GM12878 (cell line): Measurements from ENCODE around the gene GTSF1L. TPM values are rescaled to one million over a fixed set of nuclear protein-coding genes. Genes with fewer than 3 reads are reported as not detected.

Source experiments
- ATAC-seq: fragments of 200-7000 bp; cut with Tn5 transposase; 3 replicates; pipeline ENCODE4 v1.9.1; 2020; ENCODE audit warnings: mild to moderate bottlenecking, moderate library complexity
- BruUV-seq: library from RNA; stranded (reverse); fragments of 400-500 nt; replicated peaks from 2 replicates; lab custom pipeline; 2021; lab: Mats Ljungman, UMichigan
- CTCF ChIA-PET: fragments of 300-600 bp; sonication (Branson Sonifier 250); formaldehyde crosslinking; extraction: SDS; loops from one replicate; lab custom pipeline; 2021; ENCODE audit warnings: inconsistent platforms; lab: Yijun Ruan, JAX
- POLR2A ChIA-PET: fragments of 350-600 bp; formaldehyde crosslinking; extraction: SDS; loops from one replicate; lab custom pipeline; 2021; ENCODE audit warnings: inconsistent platforms; lab: Charles Lee
- RAD21 ChIA-PET: fragments of 300-600 bp; sonication (Branson Sonifier 250); formaldehyde crosslinking; loops from one replicate; lab custom pipeline; 2023; ENCODE audit warnings: antibody characterized with exemption; ENCODE audit not compliant: unreplicated experiment; lab: Charles Lee
- SMC1A ChIA-PET: fragments of 300-600 bp; sonication (Branson Sonifier 250); formaldehyde crosslinking; loops from one replicate; lab custom pipeline; 2023; ENCODE audit not compliant: unreplicated experiment, uncharacterized antibody; lab: Charles Lee
- DNase-seq: peaks from one replicate; pipeline ENCODE4 v3.0.0-alpha.2; 2011; ENCODE audit warnings: low read depth, low spot score
- FAIRE-seq: peaks from 3 replicates; lab custom pipeline; 2011; peaks lifted over from hg19 to GRCh38; lab: Jason Lieb, UNC
- H2AFZ ChIP-seq: 2 replicates; pipeline ENCODE4 v1.6.0; 2011; ENCODE audit warnings: low read depth, low read length, control low read depth; ENCODE audit not compliant: control insufficient read depth
- H3K27ac ChIP-seq: 2 replicates; pipeline ENCODE4 v1.5.1; 2011; ENCODE audit warnings: control low read depth; ENCODE audit not compliant: control insufficient read depth, insufficient read depth
- H3K27me3 ChIP-seq, 2 experiments: replicated peaks in 1 of 2; 2 replicates each; pipeline versions ENCODE4 v1.6.0 to v1.6.1; 2011; ENCODE audit warnings: low read length in 1 of 2; ENCODE audit not compliant: control insufficient read depth in 2 of 2, insufficient read depth in 2 of 2
- H3K36me3 ChIP-seq, 2 experiments: 2 replicates each; pipeline ENCODE4 v1.5.1; 2011; ENCODE audit warnings: low read length in 1 of 2; ENCODE audit not compliant: control insufficient read depth in 2 of 2, insufficient read depth in 2 of 2
- H3K4me1 ChIP-seq: 2 replicates; pipeline ENCODE4 v1.6.1; 2011; ENCODE audit warnings: mild to moderate bottlenecking, low read length, moderate library complexity, mixed read lengths; ENCODE audit not compliant: control insufficient read depth, insufficient read depth
- H3K4me2 ChIP-seq: 2 replicates; pipeline ENCODE4 v1.6.0; 2011; ENCODE audit warnings: control low read depth; ENCODE audit not compliant: control insufficient read depth, insufficient read depth
- H3K4me3 ChIP-seq: fragments of 200-600 bp; sonication (generic); 2 replicates; pipeline ENCODE4 v1.5.1; 2016
- H3K79me2 ChIP-seq: 2 replicates; pipeline ENCODE4 v1.6.0; 2011; ENCODE audit warnings: low read length; ENCODE audit not compliant: control insufficient read depth, insufficient read depth
- H3K9ac ChIP-seq: 2 replicates; pipeline ENCODE4 v1.8.0; 2011; ENCODE audit warnings: low read length, control low read depth, mixed read lengths; ENCODE audit not compliant: control insufficient read depth, insufficient read depth
- H3K9me3 ChIP-seq: replicated peaks from 3 replicates; pipeline ENCODE4 v1.5.1; 2011; ENCODE audit warnings: mild to moderate bottlenecking, low read length; ENCODE audit not compliant: control insufficient read depth, insufficient read depth
- H4K20me1 ChIP-seq: 2 replicates; pipeline ENCODE4 v1.6.0; 2011; ENCODE audit not compliant: control insufficient read depth, insufficient read depth
- ASH2L ChIP-seq: fragments of 300-600, 200-600 bp; sonication (generic); IDR thresholded peaks from 2 replicates; pipeline ENCODE4 v1.6.1; 2017; ENCODE audit warnings: low read depth, mild to moderate bottlenecking, borderline replicate concordance
- BHLHE40 ChIP-seq, 2 experiments: fragments of 450-650 bp in 1 of 2; IDR thresholded peaks; 2 replicates each; pipeline ENCODE4 v1.6.1; 2011 to 2017; ENCODE audit warnings: low read depth in 2 of 2, borderline replicate concordance in 1 of 2, improper control_type of control experiment in 1 of 2, low read length in 1 of 2, mild to moderate bottlenecking in 1 of 2
- FOXM1 ChIP-seq: IDR thresholded peaks from 2 replicates; pipeline ENCODE4 v1.6.1; 2012; ENCODE audit warnings: low read depth, mild to moderate bottlenecking, inconsistent platforms, low read length, moderate library complexity
- HDAC6 ChIP-seq: fragments of 200-600 bp; sonication (generic); IDR thresholded peaks from one replicate; pipeline ENCODE4 v1.8.0; 2017; ENCODE audit warnings: antibody characterized with exemption; ENCODE audit not compliant: unreplicated experiment
- MTA2 ChIP-seq: fragments of 450-650 bp; IDR thresholded peaks from 2 replicates; pipeline ENCODE4 v1.6.1; 2016; ENCODE audit warnings: low read depth, mild to moderate bottlenecking, moderate library complexity
- NFYA ChIP-seq: IDR thresholded peaks from 2 replicates; pipeline ENCODE4 v1.6.1; 2011; ENCODE audit warnings: low read depth, mild to moderate bottlenecking, low read length, improper control_type of control experiment, borderline replicate concordance
- NFYB ChIP-seq: IDR thresholded peaks from 2 replicates; pipeline ENCODE4 v1.6.1; 2011; ENCODE audit warnings: low read depth, mild to moderate bottlenecking, low read length, improper control_type of control experiment, moderate library complexity; ENCODE audit not compliant: insufficient read depth
- NR2F1 ChIP-seq: fragments of 450-650 bp; conservative IDR thresholded peaks from 2 replicates; pipeline ENCODE4 v1.6.1; 2017; ENCODE audit warnings: mild to moderate bottlenecking
- SMAD1 ChIP-seq: fragments of 450-650 bp; IDR thresholded peaks from 2 replicates; pipeline ENCODE4 v1.6.1; 2018; ENCODE audit warnings: mild to moderate bottlenecking, low read depth; ENCODE audit not compliant: partially characterized antibody
- SREBF2 ChIP-seq: IDR thresholded peaks from 2 replicates; pipeline ENCODE4 v1.6.1; 2012; ENCODE audit warnings: mild to moderate bottlenecking, low read length
- SRF ChIP-seq, 2 experiments: IDR thresholded peaks; 2 replicates each; pipeline ENCODE4 v1.6.1; 2011; ENCODE audit warnings: low read depth in 2 of 2, low read length in 2 of 2, mild to moderate bottlenecking in 1 of 2, moderate library complexity in 1 of 2
- ZBED1 ChIP-seq: IDR thresholded peaks from 2 replicates; pipeline ENCODE4 v1.6.1; 2016; ENCODE audit warnings: borderline replicate concordance
- WGBS: methylation state at CpG from one replicate; pipeline ENCODE4 v1.1.6; 2016; ENCODE audit warnings: low lambda C conversion rate; ENCODE audit not compliant: insufficient replicate concordance, insufficient coverage; ENCODE audit errors: missing lambda C conversion rate; 5-methylcytosine and 5-hydroxymethylcytosine counted together
- in situ Hi-C: fragments of 300-500 bp; cut with MboI; formaldehyde crosslinking; loops from 9 replicates; pipeline ENCODE4 v1.14.3; 2018; ENCODE audit warnings: mixed read lengths
- intact Hi-C: fragments of 100-400 bp; cut with micrococcal nuclease; formaldehyde crosslinking; loops from one replicate; pipeline ENCODE4 v1.14.2; 2022; ENCODE audit not compliant: unreplicated experiment
- polyA plus RNA-seq, 11 experiments: library from polyadenylated mRNA; depleted of rRNA in 4 of 11; unstranded in 6 of 11; stranded (reverse) in 5 of 11; fragments of >200 nt; fragmentation: Nextera tagmentation in 4 of 11; fragmentation: Illumina TruSeq in 1 of 11; extraction: Ambion mirVana in 4 of 11; extraction: Trizol in 1 of 11; gene quantifications; 1 replicate in 1 of 11; 2 replicates in 10 of 11; pipeline versions ENCODE4 v1.2.1 to v1.2.3, GENCODE V29; 2011 to 2016; ENCODE audit warnings: inconsistent platforms in 2 of 11, missing spikeins in 2 of 11, low read depth in 1 of 11
- total RNA-seq, 4 experiments: library from RNA; depleted of rRNA in 3 of 4; stranded (reverse); fragments of >200 nt in 3 of 4; fragmentation: Illumina TruSeq in 1 of 4; extraction: Trizol in 1 of 4; gene quantifications; 2 replicates each; pipeline versions ENCODE4 v1.2.1 to v1.2.3, GENCODE V29; 2013 to 2021
- TF ChIP-seq, protein P1 (sequence below): fragments of 450-650 bp; formaldehyde crosslinking; IDR thresholded peaks from 2 replicates; pipeline ENCODE4 v1.4.0; 2022; ENCODE audit warnings: mild to moderate bottlenecking, moderate library complexity
- TF ChIP-seq, protein P2 (sequence below): IDR thresholded peaks from 2 replicates; pipeline ENCODE4 v1.6.1; 2012; ENCODE audit warnings: mild to moderate bottlenecking, low read depth, low read length
- TF ChIP-seq, protein P3 (sequence below): fragments of 450-650 bp; IDR thresholded peaks from 2 replicates; pipeline ENCODE4 v1.6.1; 2018; ENCODE audit warnings: borderline replicate concordance, mild to moderate bottlenecking; ENCODE audit not compliant: partially characterized antibody

GTSF1L gene
- total and polyA plus RNA-seq, 10 of the 15 experiments (the other 5 are each of a cell fraction or from before 2014, with no cell fraction given): 0.56 to 2.4 (median 1.3) TPM

DNA sequence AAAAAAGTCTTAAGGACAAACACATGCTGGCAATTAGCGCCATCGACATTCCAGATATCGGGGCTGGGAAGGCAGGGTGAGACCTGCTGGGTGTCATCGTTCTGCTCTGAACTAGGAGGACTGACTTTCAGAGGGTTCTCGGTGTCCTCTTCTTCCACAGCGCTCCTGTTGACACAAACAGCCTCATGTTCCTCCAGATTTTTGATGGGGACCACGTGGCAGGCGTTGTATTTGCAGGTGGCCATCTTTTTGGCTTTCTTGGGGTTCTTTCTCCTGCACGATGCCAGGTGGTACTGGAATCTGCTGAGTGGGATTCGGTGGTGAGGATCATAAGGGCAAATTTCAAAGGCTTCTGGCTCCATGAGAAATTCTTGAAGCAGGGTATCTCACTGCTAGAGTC is 469 bp downstream of the GTSF1L start:
- CTCF ChIA-PET: interaction anchor here (1.5 kb wide), 1 partner anchor 188 kb away, joined by 5 read pairs; no protein-coding TSS in a partner anchor
- no TSS peak for BruUV-seq
- no peak for DNase-seq
- Histone ChIP-seq H3K4me1 (peaks cover 9% of the 10 kb centered on the region; the same call in 1 of the 2 replicates), H3K4me2 (no peak overlapping the region), H3K9me3 (no peaks in the 10 kb centered on the region), H3K36me3 (no peaks in the 10 kb centered on the region; a peak in 1 of 4 replicates), H3K9ac (no peak overlapping the region), H3K27ac (no peak overlapping the region), H2AFZ (no peak overlapping the region), H3K4me3 (no peak overlapping the region), H3K27me3 (no peaks in the 10 kb centered on the region), H4K20me1 (no peaks in the 10 kb centered on the region), H3K79me2 (no peaks in the 10 kb centered on the region)
- in situ Hi-C loops (no loop called here), intact Hi-C loops (no loop called here)
- RAD21 ChIA-PET: interaction anchor here (1.8 kb wide), 1 partner anchor 22 kb away, joined by 5 read pairs; no protein-coding TSS in a partner anchor
- ATAC-seq: no peak
- no peak for FAIRE-seq
- WGBS: 92% methylated on average over 10 of the region's 10 CpGs
- POLR2A ChIA-PET: interaction anchor here (1.3 kb wide), 1 partner anchor 8 kb away, joined by 3 read pairs; no protein-coding TSS in a partner anchor
- SMC1A ChIA-PET: interaction anchor here (0.9 to 1.4 kb wide), 2 partner anchors 8 to 11 kb away, joined by 3 to 4 read pairs; no protein-coding TSS in a partner anchor
- TF ChIP-seq, protein P1, sequence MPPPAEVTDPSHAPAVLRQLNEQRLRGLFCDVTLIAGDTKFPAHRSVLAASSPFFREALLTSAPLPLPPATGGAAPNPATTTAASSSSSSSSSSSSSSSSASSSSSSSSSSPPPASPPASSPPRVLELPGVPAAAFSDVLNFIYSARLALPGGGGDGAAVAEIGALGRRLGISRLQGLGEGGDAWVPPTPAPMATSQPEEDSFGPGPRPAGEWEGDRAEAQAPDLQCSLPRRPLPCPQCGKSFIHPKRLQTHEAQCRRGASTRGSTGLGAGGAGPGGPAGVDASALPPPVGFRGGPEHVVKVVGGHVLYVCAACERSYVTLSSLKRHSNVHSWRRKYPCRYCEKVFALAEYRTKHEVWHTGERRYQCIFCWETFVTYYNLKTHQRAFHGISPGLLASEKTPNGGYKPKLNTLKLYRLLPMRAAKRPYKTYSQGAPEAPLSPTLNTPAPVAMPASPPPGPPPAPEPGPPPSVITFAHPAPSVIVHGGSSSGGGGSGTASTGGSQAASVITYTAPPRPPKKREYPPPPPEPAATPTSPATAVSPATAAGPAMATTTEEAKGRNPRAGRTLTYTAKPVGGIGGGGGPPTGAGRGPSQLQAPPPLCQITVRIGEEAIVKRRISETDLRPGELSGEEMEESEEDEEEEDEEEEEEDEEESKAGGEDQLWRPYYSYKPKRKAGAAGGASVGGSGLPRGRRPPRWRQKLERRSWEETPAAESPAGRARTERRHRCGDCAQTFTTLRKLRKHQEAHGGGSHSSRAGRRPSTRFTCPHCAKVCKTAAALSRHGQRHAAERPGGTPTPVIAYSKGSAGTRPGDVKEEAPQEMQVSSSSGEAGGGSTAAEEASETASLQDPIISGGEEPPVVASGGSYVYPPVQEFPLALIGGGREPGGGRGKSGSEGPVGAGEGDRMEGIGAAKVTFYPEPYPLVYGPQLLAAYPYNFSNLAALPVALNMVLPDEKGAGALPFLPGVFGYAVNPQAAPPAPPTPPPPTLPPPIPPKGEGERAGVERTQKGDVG (CRISPR knock-in tag): no peak
- TF ChIP-seq, protein P2, sequence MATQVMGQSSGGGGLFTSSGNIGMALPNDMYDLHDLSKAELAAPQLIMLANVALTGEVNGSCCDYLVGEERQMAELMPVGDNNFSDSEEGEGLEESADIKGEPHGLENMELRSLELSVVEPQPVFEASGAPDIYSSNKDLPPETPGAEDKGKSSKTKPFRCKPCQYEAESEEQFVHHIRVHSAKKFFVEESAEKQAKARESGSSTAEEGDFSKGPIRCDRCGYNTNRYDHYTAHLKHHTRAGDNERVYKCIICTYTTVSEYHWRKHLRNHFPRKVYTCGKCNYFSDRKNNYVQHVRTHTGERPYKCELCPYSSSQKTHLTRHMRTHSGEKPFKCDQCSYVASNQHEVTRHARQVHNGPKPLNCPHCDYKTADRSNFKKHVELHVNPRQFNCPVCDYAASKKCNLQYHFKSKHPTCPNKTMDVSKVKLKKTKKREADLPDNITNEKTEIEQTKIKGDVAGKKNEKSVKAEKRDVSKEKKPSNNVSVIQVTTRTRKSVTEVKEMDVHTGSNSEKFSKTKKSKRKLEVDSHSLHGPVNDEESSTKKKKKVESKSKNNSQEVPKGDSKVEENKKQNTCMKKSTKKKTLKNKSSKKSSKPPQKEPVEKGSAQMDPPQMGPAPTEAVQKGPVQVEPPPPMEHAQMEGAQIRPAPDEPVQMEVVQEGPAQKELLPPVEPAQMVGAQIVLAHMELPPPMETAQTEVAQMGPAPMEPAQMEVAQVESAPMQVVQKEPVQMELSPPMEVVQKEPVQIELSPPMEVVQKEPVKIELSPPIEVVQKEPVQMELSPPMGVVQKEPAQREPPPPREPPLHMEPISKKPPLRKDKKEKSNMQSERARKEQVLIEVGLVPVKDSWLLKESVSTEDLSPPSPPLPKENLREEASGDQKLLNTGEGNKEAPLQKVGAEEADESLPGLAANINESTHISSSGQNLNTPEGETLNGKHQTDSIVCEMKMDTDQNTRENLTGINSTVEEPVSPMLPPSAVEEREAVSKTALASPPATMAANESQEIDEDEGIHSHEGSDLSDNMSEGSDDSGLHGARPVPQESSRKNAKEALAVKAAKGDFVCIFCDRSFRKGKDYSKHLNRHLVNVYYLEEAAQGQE: no peak
- TF ChIP-seq, protein P3, sequence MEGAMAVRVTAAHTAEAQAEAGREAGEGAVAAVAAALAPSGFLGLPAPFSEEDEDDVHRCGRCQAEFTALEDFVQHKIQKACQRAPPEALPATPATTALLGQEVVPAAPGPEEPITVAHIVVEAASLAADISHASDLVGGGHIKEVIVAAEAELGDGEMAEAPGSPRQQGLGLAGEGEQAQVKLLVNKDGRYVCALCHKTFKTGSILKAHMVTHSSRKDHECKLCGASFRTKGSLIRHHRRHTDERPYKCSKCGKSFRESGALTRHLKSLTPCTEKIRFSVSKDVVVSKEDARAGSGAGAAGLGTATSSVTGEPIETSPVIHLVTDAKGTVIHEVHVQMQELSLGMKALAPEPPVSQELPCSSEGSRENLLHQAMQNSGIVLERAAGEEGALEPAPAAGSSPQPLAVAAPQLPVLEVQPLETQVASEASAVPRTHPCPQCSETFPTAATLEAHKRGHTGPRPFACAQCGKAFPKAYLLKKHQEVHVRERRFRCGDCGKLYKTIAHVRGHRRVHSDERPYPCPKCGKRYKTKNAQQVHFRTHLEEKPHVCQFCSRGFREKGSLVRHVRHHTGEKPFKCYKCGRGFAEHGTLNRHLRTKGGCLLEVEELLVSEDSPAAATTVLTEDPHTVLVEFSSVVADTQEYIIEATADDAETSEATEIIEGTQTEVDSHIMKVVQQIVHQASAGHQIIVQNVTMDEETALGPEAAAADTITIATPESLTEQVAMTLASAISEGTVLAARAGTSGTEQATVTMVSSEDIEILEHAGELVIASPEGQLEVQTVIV: no peak
- TF ChIP-seq MTA2: no peak
- no peak for TF ChIP-seq SRF (IDR thresholded peaks at IDR 0.05; ENCODE audit: low read depth in 2 of 2, low read length in 2 of 2)
- TF ChIP-seq BHLHE40 (IDR thresholded peaks at IDR 0.05; ENCODE audit: borderline replicate concordance in 1 of 2, low read depth in 2 of 2, low read length in 1 of 2): no peak
- TF ChIP-seq ZBED1: no peak
- TF ChIP-seq NFYA: no peak
- TF ChIP-seq SMAD1: no peak
- TF ChIP-seq HDAC6: no peak
- no peak for TF ChIP-seq NFYB
- TF ChIP-seq FOXM1: no peak
- no peak for TF ChIP-seq NR2F1
- no peak for TF ChIP-seq SREBF2
- no peak for TF ChIP-seq ASH2L
